HG03469 (cell line): ENCODE data around the gene CREB3.

Experiments used
- ATAC-seq: cut with Tn5 transposase; IDR thresholded peaks from one replicate; pipeline ENCODE4 v1.9.1; 2021; ENCODE audit warnings: mild to moderate bottlenecking, moderate library complexity, moderate number of reproducible peaks; ENCODE audit not compliant: unreplicated experiment

The CREB3 gene

GRCh38 chr9:35771534-35771933, 39.1 kb downstream of the CREB3 start:
- no peak for ATAC-seq

GRCh38 chr9:35771943-35772342, 39.5 kb downstream of the CREB3 start:
- no peak for ATAC-seq

GRCh38 chr9:35774907-35775635, 42.6 kb downstream of the CREB3 start:
- no peak for ATAC-seq

- no peak for ATAC-seq
These were observed 43.6 kb downstream of the CREB3 start for GRCh38 chr9:35776018-35776417.

GRCh38 chr9:35778496-35778895, 46.0 kb downstream of the CREB3 start:
- no peak for ATAC-seq

GRCh38 chr9:35781066-35781465, 48.6 kb downstream of the CREB3 start:
- ATAC-seq: no peak

- no peak for ATAC-seq
These were observed 51.0 kb downstream of the CREB3 start for GRCh38 chr9:35783418-35783817.
